Tibial artery (tissue), 4 donors: ENCODE data around the gene GIT1.

Experiments used
- DNase-seq, 2 donors: peaks; one replicate each; pipeline ENCODE4 v3.0.0-alpha.2; 2019
- H3K27ac ChIP-seq, 2 donors: fragments of 200-600 bp; sonication (generic) in 1 of 2; 1 replicate in 1 of 2; 2 replicates in 1 of 2; pipeline ENCODE4 v1.5.1; 2018 to 2019; ENCODE audit warnings: mild to moderate bottlenecking in 1 of 2
- H3K27me3 ChIP-seq, 2 donors: fragments of 200-600 bp; sonication (generic) in 1 of 2; one replicate each; pipeline versions ENCODE4 v1.5.1 to v1.6.0; 2016 to 2019
- H3K36me3 ChIP-seq, 3 donors: fragments of 200-600 bp; sonication (generic) in 2 of 3; one replicate each; pipeline ENCODE4 v1.5.1; 2016 to 2019; ENCODE audit warnings: mild to moderate bottlenecking in 2 of 3
- H3K4me1 ChIP-seq, 4 donors: fragments of 200-600 bp; sonication (generic) in 2 of 4; 1 replicate in 3 of 4; 2 replicates in 1 of 4; pipeline ENCODE4 v1.5.1; 2016 to 2019
- H3K4me3 ChIP-seq, 2 donors: fragments of 200-600 bp; sonication (generic) in 1 of 2; 1 replicate in 1 of 2; 2 replicates in 1 of 2; pipeline ENCODE4 v1.5.1; 2018 to 2019; ENCODE audit warnings: mild to moderate bottlenecking in 2 of 2
- H3K9me3 ChIP-seq, 3 donors: fragments of 200-600 bp; sonication (generic) in 1 of 3; one replicate each; pipeline ENCODE4 v1.5.1; 2016 to 2019
- intact Hi-C: fragments of 100-400 bp; cut with DNase I; formaldehyde crosslinking; loops from one replicate; pipeline ENCODE4 v1.15.0; 2023; ENCODE audit warnings: low total_unique reads
- TF ChIP-seq, protein P1 (sequence below), 2 experiments: fragments of 200-600 bp in 1 of 2; fragments of 450-650 bp in 1 of 2; IDR thresholded peaks; one replicate each; pipeline ENCODE4 v1.5.1; 2017 to 2019; ENCODE audit warnings: antibody characterized with exemption in 2 of 2, mild to moderate bottlenecking in 1 of 2, moderate library complexity in 1 of 2

The GIT1 gene

GRCh38 chr17:29597361-29598172 lies 8.1 kb upstream of the GIT1 start:
- H3K36me3 ChIP-seq, result no peaks in the 10 kb centered on the region
- intact Hi-C loops, result loop anchor here (10.0 kb wide), 1 partner anchor 773 kb away; no protein-coding TSS in a partner anchor

DNA sequence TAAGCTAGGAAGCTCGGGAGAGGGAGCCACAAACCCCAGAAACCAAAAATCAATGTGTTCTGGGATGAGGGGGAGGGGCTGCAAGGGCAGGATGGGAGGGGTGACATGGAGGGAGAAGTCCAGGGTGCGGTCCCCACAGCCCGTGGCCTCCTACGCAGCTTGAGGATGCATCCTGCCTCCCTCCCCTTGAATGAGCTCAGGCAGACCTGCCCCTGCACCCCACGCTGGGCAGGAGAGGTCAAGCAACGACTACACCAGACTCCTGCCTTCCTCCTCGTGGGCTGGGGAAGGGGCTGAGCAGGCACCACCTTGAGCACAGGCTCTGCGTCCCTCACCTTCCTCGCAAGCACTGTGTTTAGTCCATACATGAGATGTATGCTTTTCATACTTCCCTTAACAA lies 7.4 kb upstream of the GIT1 start:
- no peak overlapping the region for H3K4me3 ChIP-seq
- H3K4me1 ChIP-seq, result peaks cover 0 to 23% (median 19%) of the 10 kb centered on the region in 4 donors
- TF ChIP-seq, protein P1, sequence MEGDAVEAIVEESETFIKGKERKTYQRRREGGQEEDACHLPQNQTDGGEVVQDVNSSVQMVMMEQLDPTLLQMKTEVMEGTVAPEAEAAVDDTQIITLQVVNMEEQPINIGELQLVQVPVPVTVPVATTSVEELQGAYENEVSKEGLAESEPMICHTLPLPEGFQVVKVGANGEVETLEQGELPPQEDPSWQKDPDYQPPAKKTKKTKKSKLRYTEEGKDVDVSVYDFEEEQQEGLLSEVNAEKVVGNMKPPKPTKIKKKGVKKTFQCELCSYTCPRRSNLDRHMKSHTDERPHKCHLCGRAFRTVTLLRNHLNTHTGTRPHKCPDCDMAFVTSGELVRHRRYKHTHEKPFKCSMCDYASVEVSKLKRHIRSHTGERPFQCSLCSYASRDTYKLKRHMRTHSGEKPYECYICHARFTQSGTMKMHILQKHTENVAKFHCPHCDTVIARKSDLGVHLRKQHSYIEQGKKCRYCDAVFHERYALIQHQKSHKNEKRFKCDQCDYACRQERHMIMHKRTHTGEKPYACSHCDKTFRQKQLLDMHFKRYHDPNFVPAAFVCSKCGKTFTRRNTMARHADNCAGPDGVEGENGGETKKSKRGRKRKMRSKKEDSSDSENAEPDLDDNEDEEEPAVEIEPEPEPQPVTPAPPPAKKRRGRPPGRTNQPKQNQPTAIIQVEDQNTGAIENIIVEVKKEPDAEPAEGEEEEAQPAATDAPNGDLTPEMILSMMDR (IDR thresholded peaks at IDR 0.05), result no peak
- H3K27ac ChIP-seq, result no peak overlapping the region
- H3K9me3 ChIP-seq, result no peaks in the 10 kb centered on the region
- intact Hi-C loops, result loop anchor here (10.0 kb wide), 1 partner anchor 772 kb away; no protein-coding TSS in a partner anchor
- no peak for DNase-seq
- H3K27me3 ChIP-seq, result no peaks in the 10 kb centered on the region
- no peaks in the 10 kb centered on the region for H3K36me3 ChIP-seq

More at GRCh38 chr17:29597361-29598172, 8.1 kb upstream of the GIT1 start:
- DNase-seq, result peak in 1 of 2 donors; percentile 60
- TF ChIP-seq, protein P1 (IDR thresholded peaks at IDR 0.05), result no peak
- Histone ChIP-seq H3K27ac (no peak overlapping the region), H3K4me3 (no peak overlapping the region), H3K27me3 (no peaks in the 10 kb centered on the region), H3K4me1 (peaks cover 0 to 16% (median 11%) of the 10 kb centered on the region in 4 donors), H3K9me3 (no peaks in the 10 kb centered on the region)

GRCh38 chr17:29595943-29596774 lies 6.7 kb upstream of the GIT1 start:
- TF ChIP-seq, protein P1 (IDR thresholded peaks at IDR 0.05), result no peak
- H3K36me3 ChIP-seq, result no peaks in the 10 kb centered on the region
- no peak for DNase-seq
- H3K27ac ChIP-seq, result no peak overlapping the region
- no peaks in the 10 kb centered on the region for H3K27me3 ChIP-seq
- peaks cover 0 to 30% (median 25%) of the 10 kb centered on the region in 4 donors for H3K4me1 ChIP-seq
- no peaks in the 10 kb centered on the region for H3K9me3 ChIP-seq
- H3K4me3 ChIP-seq, result no peak overlapping the region
- intact Hi-C loops, result loop anchor here (10.0 kb wide), 1 partner anchor 771 kb away; no protein-coding TSS in a partner anchor

GRCh38 chr17:29595107-29595942 lies 5.9 kb upstream of the GIT1 start:
- Histone ChIP-seq H3K9me3 (no peaks in the 10 kb centered on the region), H3K4me1 (peaks cover 0 to 38% (median 33%) of the 10 kb centered on the region in 4 donors), H3K27me3 (no peaks in the 10 kb centered on the region), H3K4me3 (no peak overlapping the region), H3K27ac (no peak overlapping the region), H3K36me3 (no peaks in the 10 kb centered on the region)
- no peak for DNase-seq
- TF ChIP-seq, protein P1 (IDR thresholded peaks at IDR 0.05), result no peak
- intact Hi-C loops, result loop anchor here (10.0 kb wide), 1 partner anchor 771 kb away; no protein-coding TSS in a partner anchor
